GM12878 (cell line): ENCODE results near the gene HPS5. TPM values are rescaled to one million over a fixed set of nuclear protein-coding genes. Genes with fewer than 3 reads are reported as not detected.

ENCODE experiments used
- ATAC-seq: fragments of 200-7000 bp; cut with Tn5 transposase; 3 replicates; pipeline ENCODE4 v1.9.1; 2020; ENCODE audit warnings: mild to moderate bottlenecking, moderate library complexity
- BruUV-seq: library from RNA; stranded (reverse); fragments of 400-500 nt; replicated peaks from 2 replicates; lab custom pipeline; 2021; lab: Mats Ljungman, UMichigan
- CTCF ChIA-PET: fragments of 300-600 bp; sonication (Branson Sonifier 250); formaldehyde crosslinking; extraction: SDS; loops from one replicate; lab custom pipeline; 2021; ENCODE audit warnings: inconsistent platforms; lab: Yijun Ruan, JAX
- POLR2A ChIA-PET: fragments of 350-600 bp; formaldehyde crosslinking; extraction: SDS; loops from one replicate; lab custom pipeline; 2021; ENCODE audit warnings: inconsistent platforms; lab: Charles Lee
- RAD21 ChIA-PET: fragments of 300-600 bp; sonication (Branson Sonifier 250); formaldehyde crosslinking; loops from one replicate; lab custom pipeline; 2023; ENCODE audit warnings: antibody characterized with exemption; ENCODE audit not compliant: unreplicated experiment; lab: Charles Lee
- SMC1A ChIA-PET: fragments of 300-600 bp; sonication (Branson Sonifier 250); formaldehyde crosslinking; loops from one replicate; lab custom pipeline; 2023; ENCODE audit not compliant: unreplicated experiment, uncharacterized antibody; lab: Charles Lee
- DNase-seq: peaks from one replicate; pipeline ENCODE4 v3.0.0-alpha.2; 2011; ENCODE audit warnings: low read depth, low spot score
- FAIRE-seq: peaks from 3 replicates; lab custom pipeline; 2011; peaks lifted over from hg19 to GRCh38; lab: Jason Lieb, UNC
- H2AFZ ChIP-seq: 2 replicates; pipeline ENCODE4 v1.6.0; 2011; ENCODE audit warnings: low read depth, low read length, control low read depth; ENCODE audit not compliant: control insufficient read depth
- H3K27ac ChIP-seq: 2 replicates; pipeline ENCODE4 v1.5.1; 2011; ENCODE audit warnings: control low read depth; ENCODE audit not compliant: control insufficient read depth, insufficient read depth
- H3K27me3 ChIP-seq, 2 experiments: replicated peaks in 1 of 2; 2 replicates each; pipeline versions ENCODE4 v1.6.0 to v1.6.1; 2011; ENCODE audit warnings: low read length in 1 of 2; ENCODE audit not compliant: control insufficient read depth in 2 of 2, insufficient read depth in 2 of 2
- H3K36me3 ChIP-seq, 2 experiments: 2 replicates each; pipeline ENCODE4 v1.5.1; 2011; ENCODE audit warnings: low read length in 1 of 2; ENCODE audit not compliant: control insufficient read depth in 2 of 2, insufficient read depth in 2 of 2
- H3K4me1 ChIP-seq: 2 replicates; pipeline ENCODE4 v1.6.1; 2011; ENCODE audit warnings: mild to moderate bottlenecking, low read length, moderate library complexity, mixed read lengths; ENCODE audit not compliant: control insufficient read depth, insufficient read depth
- H3K4me2 ChIP-seq: 2 replicates; pipeline ENCODE4 v1.6.0; 2011; ENCODE audit warnings: control low read depth; ENCODE audit not compliant: control insufficient read depth, insufficient read depth
- H3K4me3 ChIP-seq: fragments of 200-600 bp; sonication (generic); 2 replicates; pipeline ENCODE4 v1.5.1; 2016
- H3K79me2 ChIP-seq: 2 replicates; pipeline ENCODE4 v1.6.0; 2011; ENCODE audit warnings: low read length; ENCODE audit not compliant: control insufficient read depth, insufficient read depth
- H3K9ac ChIP-seq: 2 replicates; pipeline ENCODE4 v1.8.0; 2011; ENCODE audit warnings: low read length, control low read depth, mixed read lengths; ENCODE audit not compliant: control insufficient read depth, insufficient read depth
- H3K9me3 ChIP-seq: replicated peaks from 3 replicates; pipeline ENCODE4 v1.5.1; 2011; ENCODE audit warnings: mild to moderate bottlenecking, low read length; ENCODE audit not compliant: control insufficient read depth, insufficient read depth
- H4K20me1 ChIP-seq: 2 replicates; pipeline ENCODE4 v1.6.0; 2011; ENCODE audit not compliant: control insufficient read depth, insufficient read depth
- CHD4 ChIP-seq: fragments of 200-600 bp; sonication (generic); IDR thresholded peaks from 2 replicates; pipeline ENCODE4 v1.6.1; 2016; ENCODE audit warnings: mild to moderate bottlenecking
- IKZF2 ChIP-seq, 2 experiments: fragments of 450-650 bp; IDR thresholded peaks; 2 replicates each; pipeline ENCODE4 v1.6.1; 2017; ENCODE audit warnings: mild to moderate bottlenecking in 2 of 2, moderate library complexity in 2 of 2
- NR2C1 ChIP-seq: fragments of 450-650 bp; IDR thresholded peaks from 2 replicates; pipeline ENCODE4 v1.6.1; 2017; ENCODE audit warnings: antibody characterized with exemption, mild to moderate bottlenecking, moderate library complexity
- RB1 ChIP-seq: fragments of 450-650 bp; formaldehyde crosslinking; IDR thresholded peaks from 2 replicates; pipeline ENCODE4 v1.6.1; 2017; ENCODE audit warnings: mild to moderate bottlenecking, borderline replicate concordance
- RUNX3 ChIP-seq: IDR thresholded peaks from 2 replicates; pipeline ENCODE4 v1.6.1; 2012; ENCODE audit warnings: low read length, inconsistent platforms
- SMARCA5 ChIP-seq: fragments of 450-650 bp; IDR thresholded peaks from 2 replicates; pipeline ENCODE4 v1.6.1; 2017; ENCODE audit warnings: mild to moderate bottlenecking
- SREBF2 ChIP-seq: IDR thresholded peaks from 2 replicates; pipeline ENCODE4 v1.6.1; 2012; ENCODE audit warnings: mild to moderate bottlenecking, low read length
- ZZZ3 ChIP-seq: IDR thresholded peaks from 2 replicates; pipeline ENCODE4 v1.6.1; 2011; ENCODE audit warnings: low read depth; ENCODE audit not compliant: control insufficient read depth, insufficient read length
- WGBS: methylation state at CpG from one replicate; pipeline ENCODE4 v1.1.6; 2016; ENCODE audit warnings: low lambda C conversion rate; ENCODE audit not compliant: insufficient replicate concordance, insufficient coverage; ENCODE audit errors: missing lambda C conversion rate; 5-methylcytosine and 5-hydroxymethylcytosine counted together
- in situ Hi-C: fragments of 300-500 bp; cut with MboI; formaldehyde crosslinking; loops from 9 replicates; pipeline ENCODE4 v1.14.3; 2018; ENCODE audit warnings: mixed read lengths
- intact Hi-C: fragments of 100-400 bp; cut with micrococcal nuclease; formaldehyde crosslinking; loops from one replicate; pipeline ENCODE4 v1.14.2; 2022; ENCODE audit not compliant: unreplicated experiment
- polyA plus RNA-seq, 11 experiments: library from polyadenylated mRNA; depleted of rRNA in 4 of 11; unstranded in 6 of 11; stranded (reverse) in 5 of 11; fragments of >200 nt; fragmentation: Nextera tagmentation in 4 of 11; fragmentation: Illumina TruSeq in 1 of 11; extraction: Ambion mirVana in 4 of 11; extraction: Trizol in 1 of 11; gene quantifications; 1 replicate in 1 of 11; 2 replicates in 10 of 11; pipeline versions ENCODE4 v1.2.1 to v1.2.3, GENCODE V29; 2011 to 2016; ENCODE audit warnings: inconsistent platforms in 2 of 11, missing spikeins in 2 of 11, low read depth in 1 of 11
- total RNA-seq, 4 experiments: library from RNA; depleted of rRNA in 3 of 4; stranded (reverse); fragments of >200 nt in 3 of 4; fragmentation: Illumina TruSeq in 1 of 4; extraction: Trizol in 1 of 4; gene quantifications; 2 replicates each; pipeline versions ENCODE4 v1.2.1 to v1.2.3, GENCODE V29; 2013 to 2021
- TF ChIP-seq, protein P1 (sequence below): fragments of 450-650 bp; IDR thresholded peaks from 2 replicates; pipeline ENCODE4 v1.6.1; 2017; ENCODE audit warnings: mild to moderate bottlenecking
- TF ChIP-seq, protein P2 (sequence below): IDR thresholded peaks from 2 replicates; pipeline ENCODE4 v1.6.1; 2012; ENCODE audit warnings: mild to moderate bottlenecking, low read depth, low read length
- TF ChIP-seq, protein P3 (sequence below): fragments of 150-350 bp; IDR thresholded peaks from 2 replicates; pipeline ENCODE4 v1.6.1; 2014; ENCODE audit warnings: mild to moderate bottlenecking, low read depth, low read length
- TF ChIP-seq, protein P4 (sequence below): fragments of 450-650 bp; conservative IDR thresholded peaks from 2 replicates; pipeline ENCODE4 v1.6.1; 2017; ENCODE audit warnings: mild to moderate bottlenecking, moderate library complexity

The HPS5 gene
- total and polyA plus RNA-seq, 10 of the 15 experiments (the other 5 are each of a cell fraction or from before 2014, with no cell fraction given): 11.9 to 32.6 (median 23.5) TPM

DNA sequence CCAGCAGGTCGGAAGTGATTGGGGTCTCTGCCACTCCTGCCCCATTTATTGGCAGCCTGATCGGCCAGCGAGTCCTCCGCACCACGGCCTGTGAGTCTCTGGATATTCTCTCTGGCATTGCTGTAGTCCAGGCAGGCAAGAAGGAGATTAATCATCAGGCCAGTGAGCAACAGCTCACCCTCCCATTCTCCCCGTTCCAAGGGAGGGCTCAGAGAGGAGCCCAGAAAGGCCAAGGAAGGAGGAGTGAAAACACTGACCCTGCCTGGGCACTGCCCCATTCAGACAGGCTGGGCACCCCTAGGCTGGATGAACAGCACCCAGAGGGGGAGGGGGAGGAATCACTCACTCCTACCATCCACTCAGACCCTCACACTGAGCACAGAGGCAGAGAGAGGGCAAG is 76.5 kb downstream of the HPS5 start:
- CTCF ChIA-PET: interaction anchor here (1.1 to 3.2 kb wide), 10 partner anchors 20 to 518 kb away, joined by 3 to 44 read pairs (median 10); partner anchors contain the start of genes GTF2H1, HPS5, LDHA and SAA1
- no peak overlapping the region for H3K4me3 ChIP-seq
- H3K4me1 ChIP-seq: peaks cover 24% of the 10 kb centered on the region
- peak; percentile 1; the same call in 1 of the 3 replicates for ATAC-seq
- no TSS peak for BruUV-seq
- H3K27ac ChIP-seq: peak overlapping the region; percentile 85
- intact Hi-C loops: loop anchor here (10.0 kb wide), 3 partner anchors 279 to 479 kb away; partner anchors contain the start of genes IGSF22 and TSG101
- POLR2A ChIA-PET: no interaction called here
- no peak for DNase-seq
- 64% methylated on average over 6 of the region's 6 CpGs for WGBS
- no peaks in the 10 kb centered on the region for H4K20me1 ChIP-seq
- FAIRE-seq: no peak
- H3K27me3 ChIP-seq: no peaks in the 10 kb centered on the region
- H3K36me3 ChIP-seq: no peaks in the 10 kb centered on the region
- no peaks in the 10 kb centered on the region for H3K9me3 ChIP-seq
- H3K9ac ChIP-seq: no peak overlapping the region
- RAD21 ChIA-PET: interaction anchor here (0.6 to 4.3 kb wide), 5 partner anchors 15 to 519 kb away, joined by 3 to 39 read pairs (median 5); partner anchors contain the start of gene LDHA
- TF ChIP-seq IKZF2 (IDR thresholded peaks at IDR 0.05) (no peak), SREBF2 (no peak), RB1 (no peak), RUNX3 (no peak), SMARCA5 (no peak), NR2C1 (no peak), ZZZ3 (no peak), CHD4 (no peak)
- TF ChIP-seq, protein P1, sequence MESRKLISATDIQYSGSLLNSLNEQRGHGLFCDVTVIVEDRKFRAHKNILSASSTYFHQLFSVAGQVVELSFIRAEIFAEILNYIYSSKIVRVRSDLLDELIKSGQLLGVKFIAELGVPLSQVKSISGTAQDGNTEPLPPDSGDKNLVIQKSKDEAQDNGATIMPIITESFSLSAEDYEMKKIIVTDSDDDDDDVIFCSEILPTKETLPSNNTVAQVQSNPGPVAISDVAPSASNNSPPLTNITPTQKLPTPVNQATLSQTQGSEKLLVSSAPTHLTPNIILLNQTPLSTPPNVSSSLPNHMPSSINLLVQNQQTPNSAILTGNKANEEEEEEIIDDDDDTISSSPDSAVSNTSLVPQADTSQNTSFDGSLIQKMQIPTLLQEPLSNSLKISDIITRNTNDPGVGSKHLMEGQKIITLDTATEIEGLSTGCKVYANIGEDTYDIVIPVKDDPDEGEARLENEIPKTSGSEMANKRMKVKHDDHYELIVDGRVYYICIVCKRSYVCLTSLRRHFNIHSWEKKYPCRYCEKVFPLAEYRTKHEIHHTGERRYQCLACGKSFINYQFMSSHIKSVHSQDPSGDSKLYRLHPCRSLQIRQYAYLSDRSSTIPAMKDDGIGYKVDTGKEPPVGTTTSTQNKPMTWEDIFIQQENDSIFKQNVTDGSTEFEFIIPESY: no peak
- TF ChIP-seq, protein P2, sequence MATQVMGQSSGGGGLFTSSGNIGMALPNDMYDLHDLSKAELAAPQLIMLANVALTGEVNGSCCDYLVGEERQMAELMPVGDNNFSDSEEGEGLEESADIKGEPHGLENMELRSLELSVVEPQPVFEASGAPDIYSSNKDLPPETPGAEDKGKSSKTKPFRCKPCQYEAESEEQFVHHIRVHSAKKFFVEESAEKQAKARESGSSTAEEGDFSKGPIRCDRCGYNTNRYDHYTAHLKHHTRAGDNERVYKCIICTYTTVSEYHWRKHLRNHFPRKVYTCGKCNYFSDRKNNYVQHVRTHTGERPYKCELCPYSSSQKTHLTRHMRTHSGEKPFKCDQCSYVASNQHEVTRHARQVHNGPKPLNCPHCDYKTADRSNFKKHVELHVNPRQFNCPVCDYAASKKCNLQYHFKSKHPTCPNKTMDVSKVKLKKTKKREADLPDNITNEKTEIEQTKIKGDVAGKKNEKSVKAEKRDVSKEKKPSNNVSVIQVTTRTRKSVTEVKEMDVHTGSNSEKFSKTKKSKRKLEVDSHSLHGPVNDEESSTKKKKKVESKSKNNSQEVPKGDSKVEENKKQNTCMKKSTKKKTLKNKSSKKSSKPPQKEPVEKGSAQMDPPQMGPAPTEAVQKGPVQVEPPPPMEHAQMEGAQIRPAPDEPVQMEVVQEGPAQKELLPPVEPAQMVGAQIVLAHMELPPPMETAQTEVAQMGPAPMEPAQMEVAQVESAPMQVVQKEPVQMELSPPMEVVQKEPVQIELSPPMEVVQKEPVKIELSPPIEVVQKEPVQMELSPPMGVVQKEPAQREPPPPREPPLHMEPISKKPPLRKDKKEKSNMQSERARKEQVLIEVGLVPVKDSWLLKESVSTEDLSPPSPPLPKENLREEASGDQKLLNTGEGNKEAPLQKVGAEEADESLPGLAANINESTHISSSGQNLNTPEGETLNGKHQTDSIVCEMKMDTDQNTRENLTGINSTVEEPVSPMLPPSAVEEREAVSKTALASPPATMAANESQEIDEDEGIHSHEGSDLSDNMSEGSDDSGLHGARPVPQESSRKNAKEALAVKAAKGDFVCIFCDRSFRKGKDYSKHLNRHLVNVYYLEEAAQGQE: no peak
- TF ChIP-seq, protein P3, sequence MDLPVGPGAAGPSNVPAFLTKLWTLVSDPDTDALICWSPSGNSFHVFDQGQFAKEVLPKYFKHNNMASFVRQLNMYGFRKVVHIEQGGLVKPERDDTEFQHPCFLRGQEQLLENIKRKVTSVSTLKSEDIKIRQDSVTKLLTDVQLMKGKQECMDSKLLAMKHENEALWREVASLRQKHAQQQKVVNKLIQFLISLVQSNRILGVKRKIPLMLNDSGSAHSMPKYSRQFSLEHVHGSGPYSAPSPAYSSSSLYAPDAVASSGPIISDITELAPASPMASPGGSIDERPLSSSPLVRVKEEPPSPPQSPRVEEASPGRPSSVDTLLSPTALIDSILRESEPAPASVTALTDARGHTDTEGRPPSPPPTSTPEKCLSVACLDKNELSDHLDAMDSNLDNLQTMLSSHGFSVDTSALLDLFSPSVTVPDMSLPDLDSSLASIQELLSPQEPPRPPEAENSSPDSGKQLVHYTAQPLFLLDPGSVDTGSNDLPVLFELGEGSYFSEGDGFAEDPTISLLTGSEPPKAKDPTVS: no peak
- TF ChIP-seq, protein P4, sequence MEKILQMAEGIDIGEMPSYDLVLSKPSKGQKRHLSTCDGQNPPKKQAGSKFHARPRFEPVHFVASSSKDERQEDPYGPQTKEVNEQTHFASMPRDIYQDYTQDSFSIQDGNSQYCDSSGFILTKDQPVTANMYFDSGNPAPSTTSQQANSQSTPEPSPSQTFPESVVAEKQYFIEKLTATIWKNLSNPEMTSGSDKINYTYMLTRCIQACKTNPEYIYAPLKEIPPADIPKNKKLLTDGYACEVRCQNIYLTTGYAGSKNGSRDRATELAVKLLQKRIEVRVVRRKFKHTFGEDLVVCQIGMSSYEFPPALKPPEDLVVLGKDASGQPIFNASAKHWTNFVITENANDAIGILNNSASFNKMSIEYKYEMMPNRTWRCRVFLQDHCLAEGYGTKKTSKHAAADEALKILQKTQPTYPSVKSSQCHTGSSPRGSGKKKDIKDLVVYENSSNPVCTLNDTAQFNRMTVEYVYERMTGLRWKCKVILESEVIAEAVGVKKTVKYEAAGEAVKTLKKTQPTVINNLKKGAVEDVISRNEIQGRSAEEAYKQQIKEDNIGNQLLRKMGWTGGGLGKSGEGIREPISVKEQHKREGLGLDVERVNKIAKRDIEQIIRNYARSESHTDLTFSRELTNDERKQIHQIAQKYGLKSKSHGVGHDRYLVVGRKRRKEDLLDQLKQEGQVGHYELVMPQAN: no peak
- TF ChIP-seq, all 136 proteins: peak for 0
- H3K79me2 ChIP-seq: no peaks in the 10 kb centered on the region
- in situ Hi-C loops: no loop called here
- peak overlapping the region; percentile 26; the same call in 1 of the 2 replicates for H2AFZ ChIP-seq
- SMC1A ChIA-PET: interaction anchor here (0.9 to 4.8 kb wide), 10 partner anchors 20 to 164 kb away, joined by 3 to 48 read pairs (median 15); partner anchors contain the start of genes HPS5, LDHA and SAA1
- peak overlapping the region; percentile 33; the same call in 1 of the 2 replicates for H3K4me2 ChIP-seq
